H1 (cell line): Measurements from ENCODE around the gene NOTCH2. TPM values are rescaled to one million over a fixed set of nuclear protein-coding genes. Genes with fewer than 3 reads are reported as not detected.

Experiments used
- CTCF ChIA-PET: fragments of 300-600 bp; sonication (Branson Sonifier 250); formaldehyde crosslinking; loops from one replicate; lab custom pipeline; 2021; ENCODE audit not compliant: partially characterized antibody; lab: Charles Lee
- POLR2A ChIA-PET: fragments of 300-600 bp; sonication (Branson Sonifier 250); formaldehyde crosslinking; loops from one replicate; lab custom pipeline; 2021; ENCODE audit warnings: inconsistent platforms; ENCODE audit not compliant: partially characterized antibody; lab: Charles Lee
- DNase-seq, 2 experiments: peaks; one replicate each; pipeline versions ENCODE4 v3.0.0 to v3.0.0-alpha.2; 2010 to 2022; ENCODE audit warnings: low spot score in 2 of 2, low read depth in 1 of 2, mixed read lengths in 1 of 2
- FAIRE-seq: peaks from 2 replicates; lab custom pipeline; 2011; peaks lifted over from hg19 to GRCh38; lab: Jason Lieb, UNC
- H2AFZ ChIP-seq: 2 replicates; pipeline ENCODE4 v1.8.1; 2012; ENCODE audit warnings: low read length, inconsistent platforms
- H2AK5ac ChIP-seq: 2 replicates; pipeline ENCODE4 v1.6.1; 2013; ENCODE audit warnings: low read depth, low read length
- H2BK120ac ChIP-seq: replicated peaks from 2 replicates; pipeline ENCODE3; 2013; ENCODE audit warnings: low read depth, low read length, inconsistent platforms
- H2BK12ac ChIP-seq: 2 replicates; pipeline ENCODE4 v1.6.1; 2013; ENCODE audit warnings: low read depth, low read length
- H2BK15ac ChIP-seq: 2 replicates; pipeline ENCODE4 v1.6.1; 2013; ENCODE audit warnings: low read length
- H2BK20ac ChIP-seq: 2 replicates; pipeline ENCODE4 v1.6.1; 2013; ENCODE audit warnings: low read length
- H2BK5ac ChIP-seq: 2 replicates; pipeline ENCODE4 v1.6.1; 2013; ENCODE audit warnings: low read depth, low read length
- H3K14ac ChIP-seq: 2 replicates; pipeline ENCODE4 v1.6.1; 2013; ENCODE audit warnings: inconsistent platforms; ENCODE audit not compliant: insufficient read length
- H3K18ac ChIP-seq: 2 replicates; pipeline ENCODE4 v1.6.1; 2013; ENCODE audit warnings: low read length; ENCODE audit errors: extremely low read depth
- H3K23ac ChIP-seq: 2 replicates; pipeline ENCODE4 v1.6.1; 2013; ENCODE audit warnings: inconsistent platforms; ENCODE audit not compliant: insufficient read length
- H3K23me2 ChIP-seq: 2 replicates; pipeline ENCODE4 v1.6.1; 2013; ENCODE audit warnings: low read depth, low read length
- H3K27ac ChIP-seq: 2 replicates; pipeline ENCODE4 v1.6.1; 2011; ENCODE audit warnings: low read depth, low read length, inconsistent platforms
- H3K27me3 ChIP-seq, 4 experiments: replicated peaks in 1 of 4; 1 replicate in 1 of 4; 2 replicates in 3 of 4; pipeline versions ENCODE4 v1.6.1 to v1.8.1; 2011 to 2013; ENCODE audit warnings: low read length in 3 of 4, mild to moderate bottlenecking in 3 of 4, inconsistent platforms in 2 of 4, mixed read lengths in 2 of 4, moderate library complexity in 1 of 4; ENCODE audit not compliant: control insufficient read depth in 3 of 4, insufficient read depth in 3 of 4; ENCODE audit errors: extremely low read depth in 1 of 4
- H3K36me3 ChIP-seq, 4 experiments: 2 replicates each; pipeline versions ENCODE4 v1.6.1 to v1.8.1; 2011 to 2013; ENCODE audit warnings: mild to moderate bottlenecking in 4 of 4, low read length in 3 of 4, moderate library complexity in 2 of 4, control low read depth in 1 of 4, inconsistent platforms in 1 of 4; ENCODE audit not compliant: insufficient read depth in 4 of 4, control insufficient read depth in 2 of 4
- H3K4ac ChIP-seq: replicated peaks from 2 replicates; pipeline ENCODE3; 2013; ENCODE audit warnings: low read length, low read depth, mixed read lengths, inconsistent platforms; ENCODE audit not compliant: insufficient read length
- H3K4me1 ChIP-seq, 4 experiments: replicated peaks in 1 of 4; 1 replicate in 1 of 4; 2 replicates in 3 of 4; pipeline versions ENCODE4 v1.6.1 to v1.8.1; 2011 to 2013; ENCODE audit warnings: low read length in 3 of 4, inconsistent platforms in 2 of 4, mixed read lengths in 1 of 4; ENCODE audit not compliant: insufficient read depth in 4 of 4, control insufficient read depth in 3 of 4
- H3K4me2 ChIP-seq, 2 experiments: 2 replicates each; pipeline versions ENCODE4 v1.6.1 to v1.8.1; 2011 to 2013; ENCODE audit warnings: low read depth in 2 of 2, low read length in 2 of 2, control low read depth in 1 of 2, inconsistent platforms in 1 of 2, mild to moderate bottlenecking in 1 of 2; ENCODE audit not compliant: insufficient read depth in 1 of 2
- H3K4me3 ChIP-seq, 4 experiments: fragments of 200-600, 300-600 bp in 1 of 4; sonication (generic), shearing (Covaris generic), sonication (Bioruptor Twin) in 1 of 4; 2 replicates each; pipeline versions ENCODE4 v1.5.1 to v1.8.1; 2011 to 2016; ENCODE audit warnings: low read length in 4 of 4, low read depth in 3 of 4, control low read depth in 2 of 4, inconsistent platforms in 2 of 4, mild to moderate bottlenecking in 2 of 4, mixed read lengths in 1 of 4, moderate library complexity in 1 of 4; ENCODE audit not compliant: insufficient read depth in 2 of 4; ENCODE audit errors: extremely low read depth in 1 of 4
- H3K56ac ChIP-seq: replicated peaks from 2 replicates; pipeline ENCODE3; 2013; ENCODE audit warnings: low read depth, mild to moderate bottlenecking, mixed read lengths, low read length, inconsistent platforms; ENCODE audit not compliant: insufficient read length
- H3K79me1 ChIP-seq: 2 replicates; pipeline ENCODE4 v1.6.1; 2013; ENCODE audit warnings: low read depth, low read length, control low read depth
- H3K79me2 ChIP-seq, 2 experiments: 2 replicates each; pipeline versions ENCODE4 v1.6.1 to v1.8.1; 2012 to 2013; ENCODE audit warnings: low read length in 2 of 2, mild to moderate bottlenecking in 2 of 2, inconsistent platforms in 1 of 2; ENCODE audit not compliant: insufficient read depth in 2 of 2, control insufficient read depth in 1 of 2
- H3K9ac ChIP-seq, 4 experiments: replicated peaks in 1 of 4; 1 replicate in 1 of 4; 2 replicates in 3 of 4; pipeline versions ENCODE4 v1.6.1 to v1.8.1; 2011 to 2013; ENCODE audit warnings: low read depth in 3 of 4, low read length in 3 of 4, control low read depth in 2 of 4, mild to moderate bottlenecking in 2 of 4, moderate library complexity in 2 of 4, inconsistent platforms in 1 of 4; ENCODE audit errors: extremely low read depth in 1 of 4
- H3K9me3 ChIP-seq, 2 experiments: 2 replicates each; pipeline versions ENCODE4 v1.6.1 to v1.8.1; 2012 to 2013; ENCODE audit warnings: mild to moderate bottlenecking in 2 of 2, moderate library complexity in 2 of 2, control low read depth in 1 of 2, inconsistent platforms in 1 of 2, low read depth in 1 of 2, low read length in 1 of 2, mixed read lengths in 1 of 2; ENCODE audit not compliant: insufficient read depth in 2 of 2
- H4K20me1 ChIP-seq, 2 experiments: replicated peaks in 1 of 2; 2 replicates each; pipeline versions ENCODE3 to v1.8.1; 2011 to 2013; ENCODE audit warnings: inconsistent platforms in 2 of 2, low read length in 2 of 2, mild to moderate bottlenecking in 1 of 2; ENCODE audit not compliant: insufficient read depth in 2 of 2, control insufficient read depth in 1 of 2
- H4K5ac ChIP-seq: 2 replicates; pipeline ENCODE4 v1.6.1; 2013; ENCODE audit warnings: low read length, low read depth, mixed read lengths, inconsistent platforms; ENCODE audit not compliant: insufficient read length
- H4K8ac ChIP-seq: 2 replicates; pipeline ENCODE4 v1.8.0; 2013; ENCODE audit warnings: mild to moderate bottlenecking, moderate library complexity, low read length, inconsistent platforms; ENCODE audit not compliant: insufficient read depth; ENCODE audit errors: extremely low read depth
- H4K91ac ChIP-seq: replicated peaks from 2 replicates; pipeline ENCODE3; 2013; ENCODE audit warnings: low read length, mixed read lengths, inconsistent platforms; ENCODE audit not compliant: insufficient read length
- ATF2 ChIP-seq: IDR thresholded peaks from 2 replicates; pipeline ENCODE4 v1.6.1; 2012; ENCODE audit warnings: low read length, inconsistent platforms
- CEBPB ChIP-seq: IDR thresholded peaks from 2 replicates; pipeline ENCODE4 v1.6.1; 2012; ENCODE audit warnings: low read depth, low read length
- CTCF ChIP-seq, 3 experiments: IDR thresholded peaks; 1 replicate in 2 of 3; 2 replicates in 1 of 3; pipeline versions ENCODE4 v1.5.1 to v1.6.1; 2011; ENCODE audit warnings: low read length in 3 of 3, mild to moderate bottlenecking in 3 of 3, inconsistent platforms in 2 of 3, low read depth in 1 of 3, moderate library complexity in 1 of 3; ENCODE audit not compliant: insufficient read depth in 1 of 3; ENCODE audit errors: control extremely low read depth in 1 of 3
- GABPA ChIP-seq: IDR thresholded peaks from 2 replicates; pipeline ENCODE4 v1.6.1; 2011; ENCODE audit warnings: mild to moderate bottlenecking, low read length, moderate library complexity, borderline replicate concordance; ENCODE audit not compliant: insufficient read depth
- MAX ChIP-seq: IDR thresholded peaks from 2 replicates; pipeline ENCODE4 v1.6.1; 2012; ENCODE audit warnings: inconsistent platforms
- PHF8 ChIP-seq: fragments of 200-600 bp; sonication (generic); conservative IDR thresholded peaks from 2 replicates; pipeline ENCODE4 v1.7.1; 2012; ENCODE audit warnings: low read depth, mild to moderate bottlenecking, inconsistent platforms, low read length, moderate library complexity
- POU5F1 ChIP-seq: IDR thresholded peaks from 2 replicates; pipeline ENCODE4 v1.6.1; 2011; ENCODE audit warnings: low read depth, mild to moderate bottlenecking, low read length, moderate library complexity
- RBBP5 ChIP-seq: IDR thresholded peaks from 2 replicates; pipeline ENCODE4 v1.7.1; 2012; ENCODE audit warnings: low read depth, mild to moderate bottlenecking, inconsistent platforms, low read length, moderate library complexity, borderline replicate concordance
- SIRT6 ChIP-seq: IDR thresholded peaks from one replicate; pipeline ENCODE4 v1.7.1; 2012; ENCODE audit warnings: low read length, inconsistent platforms
- SP2 ChIP-seq: IDR thresholded peaks from 2 replicates; pipeline ENCODE4 v1.6.1; 2012; ENCODE audit warnings: mild to moderate bottlenecking, low read length, inconsistent platforms
- WGBS, 2 experiments: shearing (Covaris generic) in 1 of 2; methylation state at CpG; one replicate each; pipeline versions ENCODE4 v1.1.6 to v1.1.7; 2013 to 2015; ENCODE audit warnings: low lambda C conversion rate in 2 of 2, mixed read lengths in 2 of 2, inconsistent platforms in 1 of 2, low coverage in 1 of 2, missing lambda C conversion rate in 1 of 2; ENCODE audit not compliant: insufficient replicate concordance in 2 of 2, insufficient coverage in 1 of 2, insufficient read length in 1 of 2; ENCODE audit errors: extremely low coverage in 1 of 2, missing lambda C conversion rate in 1 of 2; 5-methylcytosine and 5-hydroxymethylcytosine counted together
- polyA plus RNA-seq, 7 experiments: library from polyadenylated mRNA; depleted of rRNA in 3 of 7; stranded (reverse) in 5 of 7; unstranded in 2 of 7; fragments of >200 nt in 5 of 7; fragments of 200-250 nt in 2 of 7; gene quantifications; 1 replicate in 5 of 7; 2 replicates in 1 of 7; 4 replicates in 1 of 7; pipeline versions ENCODE4 v1.2.1 to v1.2.3, GENCODE V29; 2011 to 2013; ENCODE audit warnings: missing spikeins in 2 of 7, mixed read lengths in 2 of 7
- total RNA-seq: library from RNA; stranded (reverse); fragmentation: NEBNext Ultra II Directional; extraction: Animal tissue kit (Norgen Biotek cat#: 25700); gene quantifications from 2 replicates; pipeline ENCODE4 v1.2.1, GENCODE V29; 2021

Gene NOTCH2
- total and polyA plus RNA-seq, 2 of the 8 experiments (the other 6 are each of a cell fraction or from before 2014, with no cell fraction given): 17.7 to 63.0 TPM

- H3K79me1 ChIP-seq: no peaks in the 10 kb centered on the region
- ChIA-PET CTCF (no interaction called here), POLR2A (no interaction called here)
- peaks cover 8 to 30% (median 18%) of the 10 kb centered on the region in 4 experiments; a peak in 7 of 8 replicates for H3K36me3 ChIP-seq
- H4K91ac ChIP-seq: no peak overlapping the region
- DNase-seq: no peak
- no peak overlapping the region for H2BK120ac ChIP-seq
- no peak overlapping the region for H3K4me3 ChIP-seq
- H3K23me2 ChIP-seq: no peaks in the 10 kb centered on the region
- H3K9ac ChIP-seq: no peak overlapping the region
- no peak overlapping the region for H2AK5ac ChIP-seq
- H2BK20ac ChIP-seq: no peak overlapping the region
- H3K23ac ChIP-seq: no peak overlapping the region
- H3K4me2 ChIP-seq: no peak overlapping the region
- H3K27ac ChIP-seq: no peak overlapping the region
- H3K14ac ChIP-seq: no peak overlapping the region
- peaks cover 0 to 4% (median 0%) of the 10 kb centered on the region in 4 experiments; a peak in 1 of 7 replicates for H3K4me1 ChIP-seq
- H3K18ac ChIP-seq: no peak overlapping the region
- no peak overlapping the region for H2BK12ac ChIP-seq
- no peak overlapping the region for H2AFZ ChIP-seq
- FAIRE-seq: no peak
- H3K79me2 ChIP-seq: no peaks in the 10 kb centered on the region
- no peaks in the 10 kb centered on the region for H3K27me3 ChIP-seq
- H4K8ac ChIP-seq: no peak overlapping the region
- no peak overlapping the region for H4K5ac ChIP-seq
- H3K56ac ChIP-seq: no peak overlapping the region
- H2BK5ac ChIP-seq: no peak overlapping the region
- WGBS, 2 experiments: 91% methylated on average over 1 of the region's 1 CpG; no CpG with 5 or more reads in 1 of the 2 experiments
- H3K9me3 ChIP-seq: no peaks in the 10 kb centered on the region
- no peaks in the 10 kb centered on the region for H4K20me1 ChIP-seq
- no peak overlapping the region for H3K4ac ChIP-seq
- H2BK15ac ChIP-seq: no peak overlapping the region
- TF ChIP-seq SP2: no peak
- TF ChIP-seq CEBPB: no peak
- no peak for TF ChIP-seq POU5F1
- TF ChIP-seq MAX: no peak
- no peak for TF ChIP-seq CTCF (IDR thresholded peaks at IDR 0.05; ENCODE audit: control extremely low read depth in 1 of 3, insufficient read depth in 1 of 3, low read depth in 1 of 3, low read length in 3 of 3)
- no peak for TF ChIP-seq ATF2
- TF ChIP-seq GABPA: no peak
- no peak for TF ChIP-seq PHF8
- TF ChIP-seq RBBP5: no peak
- TF ChIP-seq SIRT6: no peak
Measured at GRCh38 chr1:119914071-119914470, 155.4 kb downstream of the NOTCH2 start.
